DND-41 (cell line): ENCODE measurements around the gene SLC50A1.

Source experiments
- ATAC-seq: fragments of 200-7000 bp; cut with Tn5 transposase; 3 replicates; pipeline ENCODE4 v1.9.1; 2021; ENCODE audit warnings: low read depth; ENCODE audit not compliant: insufficient read depth
- DNase-seq: peaks from one replicate; pipeline ENCODE4 v3.0.0-alpha.2; 2020
- H2AFZ ChIP-seq: 2 replicates; pipeline ENCODE4 v1.6.0; 2012; ENCODE audit warnings: low read depth, low read length
- H3K27ac ChIP-seq: 2 replicates; pipeline ENCODE4 v1.5.1; 2012; ENCODE audit warnings: low read length, inconsistent platforms
- H3K27me3 ChIP-seq: fragments of 200-600 bp; sonication (generic); 2 replicates; pipeline ENCODE4 v1.6.0; 2012; ENCODE audit warnings: low read length, mild to moderate bottlenecking, inconsistent platforms; ENCODE audit not compliant: insufficient read depth, poor library complexity
- H3K36me3 ChIP-seq: 2 replicates; pipeline ENCODE4 v1.5.1; 2012; ENCODE audit warnings: low read length, inconsistent platforms; ENCODE audit not compliant: insufficient read depth
- H3K4me1 ChIP-seq: 2 replicates; pipeline ENCODE4 v1.5.1; 2012; ENCODE audit warnings: mild to moderate bottlenecking, low read length; ENCODE audit not compliant: insufficient read depth
- H3K4me2 ChIP-seq: 2 replicates; pipeline ENCODE4 v1.6.0; 2012; ENCODE audit warnings: mild to moderate bottlenecking, moderate library complexity, low read length, inconsistent platforms; ENCODE audit not compliant: insufficient read depth
- H3K4me3 ChIP-seq, 2 experiments: fragments of 200-600 bp in 1 of 2; shearing (Covaris generic) in 1 of 2; 2 replicates each; pipeline ENCODE4 v1.5.1; 2012 to 2016; ENCODE audit warnings: inconsistent platforms in 2 of 2, low read length in 2 of 2, mild to moderate bottlenecking in 2 of 2, low read depth in 1 of 2, moderate library complexity in 1 of 2
- H3K79me2 ChIP-seq: 2 replicates; pipeline ENCODE4 v1.6.0; 2012; ENCODE audit warnings: low read length, inconsistent platforms; ENCODE audit not compliant: insufficient read depth
- H3K9ac ChIP-seq: 2 replicates; pipeline ENCODE4 v1.6.0; 2012; ENCODE audit warnings: low read depth, mild to moderate bottlenecking, inconsistent platforms, low read length, moderate library complexity
- H3K9me3 ChIP-seq: 2 replicates; pipeline ENCODE4 v1.5.1; 2012; ENCODE audit warnings: low read length, moderate library complexity, mild to moderate bottlenecking, inconsistent platforms; ENCODE audit not compliant: insufficient read depth, severe bottlenecking
- H4K20me1 ChIP-seq: 2 replicates; pipeline ENCODE4 v1.6.0; 2012; ENCODE audit warnings: low read length; ENCODE audit not compliant: insufficient read depth
- CTCF ChIP-seq: IDR thresholded peaks from 2 replicates; pipeline ENCODE4 v1.5.1; 2012; ENCODE audit warnings: borderline replicate concordance, low read length, moderate library complexity, mild to moderate bottlenecking; ENCODE audit not compliant: poor library complexity, severe bottlenecking; ENCODE audit errors: extremely low read depth
- EZH2 ChIP-seq: IDR thresholded peaks from 3 replicates; pipeline ENCODE4 v1.6.1; 2012; ENCODE audit warnings: borderline replicate concordance, low read depth, mild to moderate bottlenecking, moderate library complexity, low read length, inconsistent platforms; ENCODE audit not compliant: severe bottlenecking

SLC50A1 gene

GRCh38 chr1:155121249-155121648 is 14.4 kb upstream of the SLC50A1 start:
- H3K79me2 ChIP-seq: no peaks in the 10 kb centered on the region
- no peaks in the 10 kb centered on the region for H4K20me1 ChIP-seq
- TF ChIP-seq EZH2: no peak
- no peak for TF ChIP-seq CTCF
- no peaks in the 10 kb centered on the region for H3K4me1 ChIP-seq
- peaks cover 24% of the 10 kb centered on the region for H3K27me3 ChIP-seq
- H2AFZ ChIP-seq: no peak overlapping the region
- no peak overlapping the region for H3K27ac ChIP-seq
- no peak for DNase-seq
- H3K4me2 ChIP-seq: no peak overlapping the region
- no peak overlapping the region for H3K9ac ChIP-seq
- H3K36me3 ChIP-seq: no peaks in the 10 kb centered on the region
- no peaks in the 10 kb centered on the region for H3K9me3 ChIP-seq
- no peak for ATAC-seq
- H3K4me3 ChIP-seq: no peak overlapping the region

- Histone ChIP-seq H3K4me2 (no peak overlapping the region), H3K27me3 (peaks cover 31% of the 10 kb centered on the region), H3K9ac (no peak overlapping the region), H3K9me3 (no peaks in the 10 kb centered on the region), H3K36me3 (no peaks in the 10 kb centered on the region), H4K20me1 (no peaks in the 10 kb centered on the region), H3K27ac (no peak overlapping the region), H3K79me2 (no peaks in the 10 kb centered on the region), H3K4me3 (no peak overlapping the region), H2AFZ (no peak overlapping the region), H3K4me1 (peaks cover 9% of the 10 kb centered on the region)
- TF ChIP-seq EZH2: no peak
- no peak for TF ChIP-seq CTCF
- DNase-seq: no peak
- ATAC-seq: no peak
These were observed 13.3 kb upstream of the SLC50A1 start for GRCh38 chr1:155122308-155122707.

- ATAC-seq (no peak), DNase-seq (no peak)
- Histone ChIP-seq H3K4me3 (no peak overlapping the region), H3K27ac (no peak overlapping the region), H2AFZ (no peak overlapping the region), H3K79me2 (no peaks in the 10 kb centered on the region), H3K27me3 (peaks cover 42% of the 10 kb centered on the region), H3K4me2 (no peak overlapping the region), H3K36me3 (no peaks in the 10 kb centered on the region), H3K9me3 (no peaks in the 10 kb centered on the region), H4K20me1 (0 out of 2 replicates have a peak, but pooled peaks cover 2% of the 10 kb centered on the region), H3K9ac (no peak overlapping the region), H3K4me1 (peaks cover 24% of the 10 kb centered on the region)
- no peak for TF ChIP-seq CTCF
- no peak for TF ChIP-seq EZH2
These were observed 11.9 kb upstream of the SLC50A1 start for GRCh38 chr1:155123801-155124200.
